C4-2B (cell line): ENCODE measurements around the gene DNAH8.

Experiments used
- H3K27ac ChIP-seq: fragments of 450-650 bp; 2 replicates; pipeline ENCODE4 v1.5.1; 2017
- ZFX ChIP-seq: fragments of 450-650 bp; IDR thresholded peaks from 2 replicates; pipeline ENCODE4 v1.6.1; 2017
- TF ChIP-seq, protein P1 (sequence below): fragments of 450-650 bp; conservative IDR thresholded peaks from 2 replicates; pipeline ENCODE4 v1.5.1; 2017; ENCODE audit warnings: mild to moderate bottlenecking

DNAH8 gene

DNA sequence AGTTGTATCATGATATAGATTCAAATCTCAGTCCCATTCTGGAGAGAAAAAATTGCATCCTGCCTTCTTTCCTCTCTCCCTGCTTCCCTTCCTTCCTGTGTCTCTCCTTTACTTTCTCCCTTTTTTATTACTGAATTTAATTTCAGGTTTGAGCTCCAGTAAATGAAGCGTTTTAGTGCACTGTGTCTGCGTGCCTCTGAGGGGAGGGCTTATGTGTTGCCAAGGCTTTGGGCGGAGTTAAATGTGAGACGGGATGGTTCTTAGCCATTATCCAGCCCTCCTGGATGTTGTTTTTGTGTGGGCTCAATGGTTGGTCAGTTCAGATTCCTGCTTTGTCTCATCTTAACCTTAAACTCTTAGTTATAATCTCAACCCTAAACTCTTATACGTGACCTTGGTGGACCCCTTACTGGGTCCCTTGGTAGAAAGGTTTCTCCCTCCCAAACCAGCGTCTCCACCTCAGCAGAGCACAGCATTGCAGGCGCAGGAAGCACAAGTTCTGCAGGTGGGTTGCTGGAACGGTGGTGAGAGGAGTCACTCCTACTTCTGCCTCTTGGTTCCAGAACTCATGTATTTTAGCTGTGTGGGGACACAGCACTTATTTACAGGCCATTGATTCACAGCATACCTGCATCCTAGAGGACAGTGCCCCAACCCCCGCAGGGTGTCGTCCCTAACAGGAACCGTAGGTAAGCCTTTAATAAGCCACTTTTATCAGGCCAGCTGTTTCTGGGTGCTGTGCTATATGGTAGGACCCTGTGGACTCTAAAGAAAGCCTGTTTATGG lies 68.5 kb downstream of the DNAH8 start:
- TF ChIP-seq ZFX = no peak
- TF ChIP-seq, protein P1, sequence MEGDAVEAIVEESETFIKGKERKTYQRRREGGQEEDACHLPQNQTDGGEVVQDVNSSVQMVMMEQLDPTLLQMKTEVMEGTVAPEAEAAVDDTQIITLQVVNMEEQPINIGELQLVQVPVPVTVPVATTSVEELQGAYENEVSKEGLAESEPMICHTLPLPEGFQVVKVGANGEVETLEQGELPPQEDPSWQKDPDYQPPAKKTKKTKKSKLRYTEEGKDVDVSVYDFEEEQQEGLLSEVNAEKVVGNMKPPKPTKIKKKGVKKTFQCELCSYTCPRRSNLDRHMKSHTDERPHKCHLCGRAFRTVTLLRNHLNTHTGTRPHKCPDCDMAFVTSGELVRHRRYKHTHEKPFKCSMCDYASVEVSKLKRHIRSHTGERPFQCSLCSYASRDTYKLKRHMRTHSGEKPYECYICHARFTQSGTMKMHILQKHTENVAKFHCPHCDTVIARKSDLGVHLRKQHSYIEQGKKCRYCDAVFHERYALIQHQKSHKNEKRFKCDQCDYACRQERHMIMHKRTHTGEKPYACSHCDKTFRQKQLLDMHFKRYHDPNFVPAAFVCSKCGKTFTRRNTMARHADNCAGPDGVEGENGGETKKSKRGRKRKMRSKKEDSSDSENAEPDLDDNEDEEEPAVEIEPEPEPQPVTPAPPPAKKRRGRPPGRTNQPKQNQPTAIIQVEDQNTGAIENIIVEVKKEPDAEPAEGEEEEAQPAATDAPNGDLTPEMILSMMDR = no peak
- no peak overlapping the region for H3K27ac ChIP-seq

GRCh38 chr6:38784506-38785235 lies 69.6 kb downstream of the DNAH8 start:
- TF ChIP-seq, protein P1 = no peak
- no peak for TF ChIP-seq ZFX
- H3K27ac ChIP-seq = no peak overlapping the region

DNA sequence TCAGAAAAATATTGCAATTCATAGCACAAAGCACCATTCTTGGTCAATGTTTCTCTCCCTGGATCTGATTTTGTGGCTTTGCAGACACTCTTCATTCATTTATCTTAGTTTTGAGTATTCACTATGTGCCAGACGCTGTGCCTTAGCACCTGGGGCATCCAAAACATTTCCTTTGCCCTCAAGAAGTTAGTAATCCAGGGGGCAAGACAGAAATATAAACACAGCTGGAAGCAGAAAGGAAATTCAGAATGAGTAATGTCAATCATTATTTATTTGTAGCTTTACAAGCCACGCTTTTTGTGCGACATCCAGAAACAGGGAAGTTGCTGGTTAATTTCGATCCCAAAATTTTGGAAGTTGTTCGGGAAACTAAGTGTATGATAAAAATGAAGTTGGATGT lies 71.4 kb downstream of the DNAH8 start:
- no peak overlapping the region for H3K27ac ChIP-seq
- TF ChIP-seq ZFX = no peak
- TF ChIP-seq, protein P1 = no peak

DNA sequence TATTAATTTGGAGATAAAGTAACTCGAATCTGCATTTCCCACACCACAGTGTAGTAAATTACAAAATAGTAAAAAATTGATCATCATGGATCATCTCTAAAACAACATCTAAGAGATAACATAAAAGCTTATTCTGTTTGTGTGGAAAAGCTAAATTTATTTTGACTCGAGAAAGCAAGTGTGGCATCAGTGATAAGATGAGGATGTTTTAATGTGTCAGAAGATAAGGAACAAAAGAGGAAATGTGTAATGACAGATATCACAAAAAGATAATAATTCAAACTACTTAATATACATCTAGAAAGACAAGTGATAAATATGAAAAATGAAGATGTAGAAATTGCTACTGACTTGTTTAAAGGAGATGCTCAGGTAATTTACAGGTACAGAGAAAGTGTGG lies 74.1 kb downstream of the DNAH8 start:
- TF ChIP-seq, protein P1 = no peak
- TF ChIP-seq ZFX = no peak
- no peak overlapping the region for H3K27ac ChIP-seq

GRCh38 chr6:38792356-38792755 lies 77.2 kb downstream of the DNAH8 start:
- TF ChIP-seq, protein P1 = no peak
- no peak for TF ChIP-seq ZFX
- peak overlapping the region; percentile 54 for H3K27ac ChIP-seq

DNA sequence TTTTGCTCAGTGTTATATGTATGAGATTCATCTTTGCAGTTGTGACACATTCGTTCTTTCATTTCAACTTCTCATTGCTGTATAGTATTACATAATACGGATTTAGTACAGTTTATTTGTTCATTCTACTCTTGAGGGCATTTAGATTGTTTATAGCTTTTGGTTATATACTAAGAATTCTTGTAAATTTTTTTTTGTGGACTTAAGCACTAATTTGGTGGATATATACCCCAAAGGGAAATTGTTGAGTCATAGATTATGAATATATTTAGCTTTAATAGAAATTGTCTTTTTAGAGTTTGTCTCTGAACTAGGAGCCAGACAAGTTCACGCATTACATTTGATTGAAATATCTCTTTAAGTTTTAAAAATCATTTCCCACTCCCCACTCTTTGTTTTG lies 79.6 kb downstream of the DNAH8 start:
- TF ChIP-seq, protein P1 = no peak
- no peak for TF ChIP-seq ZFX
- no peak overlapping the region; the same call in 1 of the 2 replicates for H3K27ac ChIP-seq

DNA sequence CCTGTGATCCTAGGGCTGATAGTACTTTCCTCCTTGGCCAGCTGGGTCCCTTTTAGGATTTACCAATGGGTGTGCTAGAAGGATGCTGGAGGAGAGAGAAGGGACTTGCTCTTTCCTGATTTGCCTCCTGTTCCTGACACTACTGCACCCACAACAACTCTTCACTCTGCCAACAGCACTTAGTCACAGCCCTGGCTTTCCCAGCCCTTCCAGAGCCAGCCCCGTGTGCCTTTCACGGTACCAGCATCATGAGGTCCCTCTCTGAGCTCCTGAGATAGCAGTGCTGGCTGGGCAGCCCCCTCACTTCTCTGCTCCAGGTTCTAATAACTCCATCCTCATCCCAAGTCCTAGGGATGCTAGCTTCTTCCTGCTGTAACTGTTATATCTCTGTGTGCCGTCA lies 80.9 kb downstream of the DNAH8 start:
- TF ChIP-seq ZFX = no peak
- TF ChIP-seq, protein P1 = no peak
- peak overlapping the region; percentile 100 for H3K27ac ChIP-seq

GRCh38 chr6:38796437-38796836 lies 81.3 kb downstream of the DNAH8 start:
- H3K27ac ChIP-seq = peak overlapping the region; percentile 100
